ENCODE data around the gene THBS4.

DNA sequence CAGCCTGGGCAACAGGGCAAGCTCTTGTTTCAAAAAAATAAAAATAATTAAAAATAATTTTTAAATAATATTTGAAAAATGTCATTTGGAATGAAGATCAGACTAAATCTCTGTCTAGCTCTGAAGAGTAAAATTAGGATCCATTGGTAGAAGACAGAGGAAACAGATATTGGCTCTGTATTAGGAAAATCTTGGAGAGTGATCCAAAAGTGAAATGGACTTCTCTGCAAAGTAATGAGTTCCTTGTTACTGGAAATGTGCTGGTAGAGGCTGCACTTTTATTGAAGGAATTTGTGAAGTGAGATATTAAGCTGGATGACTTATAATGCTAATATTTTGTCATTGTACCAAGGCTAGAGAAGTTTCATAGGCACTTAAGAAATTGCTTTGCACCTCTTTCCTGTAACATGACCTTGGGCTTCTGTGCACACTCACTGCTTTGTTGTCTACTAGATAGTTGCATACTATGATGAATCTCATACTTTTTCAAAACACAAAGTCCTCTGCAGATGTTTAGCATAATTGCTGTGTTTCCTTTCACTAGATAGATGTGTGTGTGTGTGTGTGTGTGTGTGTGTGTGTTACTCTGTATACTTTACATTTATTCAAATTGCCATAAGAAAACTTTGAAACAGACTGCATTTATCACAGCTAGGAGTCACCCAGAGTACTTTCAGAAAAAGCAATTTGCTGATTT is 13.1 kb downstream of the THBS4 start:
- no peak for TF ChIP-seq EZH2 (IDR thresholded peaks at IDR 0.05; ENCODE audit: insufficient read depth, poor library complexity, severe bottlenecking)
- no peak for TF ChIP-seq EZH2phosphoT487 (IDR thresholded peaks at IDR 0.05; ENCODE audit: insufficient read depth, low read depth)
